Mucosa of stomach (tissue), 1 donor: ENCODE results near the gene LRBA.
"Not testable (repeated sequence)": the region's sequence is repeated elsewhere in the genome, so short reads cannot be mapped to it uniquely, and the experiment has no call there.

Experiments
- H3K27me3 ChIP-seq: one replicate; pipeline ENCODE4 v1.7.0; 2013; ENCODE audit warnings: mild to moderate bottlenecking, low read length; ENCODE audit not compliant: control insufficient read depth, insufficient read depth
- H3K36me3 ChIP-seq: one replicate; pipeline ENCODE4 v1.7.0; 2013; ENCODE audit warnings: low read length; ENCODE audit not compliant: control insufficient read depth, insufficient read depth
- H3K4me1 ChIP-seq: one replicate; pipeline ENCODE4 v1.7.0; 2013; ENCODE audit warnings: mild to moderate bottlenecking, low read length; ENCODE audit not compliant: control insufficient read depth, insufficient read depth
- H3K4me3 ChIP-seq: one replicate; pipeline ENCODE4 v1.7.0; 2013; ENCODE audit warnings: low read length
- H3K9ac ChIP-seq: one replicate; pipeline ENCODE4 v1.7.0; 2013; ENCODE audit warnings: mild to moderate bottlenecking, low read length, moderate library complexity
- H3K9me3 ChIP-seq: one replicate; pipeline ENCODE4 v1.7.0; 2013; ENCODE audit warnings: mild to moderate bottlenecking, low read length, moderate library complexity; ENCODE audit not compliant: control insufficient read depth
- donor health status: Pancreatic carcinoma.

The LRBA gene

GRCh38 chr4:150962245-150962644 is 52.8 kb downstream of the LRBA start:
- H3K27me3 ChIP-seq = no peaks in the 10 kb centered on the region

GRCh38 chr4:150961566-150961965 is 53.5 kb downstream of the LRBA start:
- H3K4me3 ChIP-seq = no peak overlapping the region
- no peak overlapping the region for H3K9ac ChIP-seq
- no peaks in the 10 kb centered on the region for H3K27me3 ChIP-seq
- H3K9me3 ChIP-seq = no peaks in the 10 kb centered on the region
- no peaks in the 10 kb centered on the region for H3K4me1 ChIP-seq
- H3K36me3 ChIP-seq = no peaks in the 10 kb centered on the region

More at GRCh38 chr4:150962245-150962644, 52.8 kb downstream of the LRBA start:
- H3K4me1 ChIP-seq = no peaks in the 10 kb centered on the region
- H3K36me3 ChIP-seq = no peaks in the 10 kb centered on the region
- no peak overlapping the region for H3K4me3 ChIP-seq
- no peak overlapping the region for H3K9ac ChIP-seq
- H3K9me3 ChIP-seq = no peaks in the 10 kb centered on the region

GRCh38 chr4:150960818-150961217 is 54.3 kb downstream of the LRBA start:
- Histone ChIP-seq H3K4me3 (no peak overlapping the region), H3K9me3 (no peaks in the 10 kb centered on the region)

GRCh38 chr4:150960079-150960478 is 55.0 kb downstream of the LRBA start:
- Histone ChIP-seq H3K4me1 (no peaks in the 10 kb centered on the region), H3K27me3 (no peaks in the 10 kb centered on the region), H3K9me3 (no peaks in the 10 kb centered on the region), H3K36me3 (no peaks in the 10 kb centered on the region), H3K4me3 (no peak overlapping the region), H3K9ac (no peak overlapping the region)

More at GRCh38 chr4:150960818-150961217, 54.3 kb downstream of the LRBA start:
- no peaks in the 10 kb centered on the region for H3K4me1 ChIP-seq
- H3K9ac ChIP-seq = no peak overlapping the region
- H3K27me3 ChIP-seq = no peaks in the 10 kb centered on the region
- H3K36me3 ChIP-seq = no peaks in the 10 kb centered on the region

- not testable (repeated sequence) for H3K4me3 ChIP-seq, H3K27me3 ChIP-seq, H3K9ac ChIP-seq, H3K9me3 ChIP-seq, H3K4me1 ChIP-seq, H3K36me3 ChIP-seq
These were observed 57.1 kb downstream of the LRBA start for GRCh38 chr4:150957981-150958380.

- H3K9ac ChIP-seq, H3K4me3 ChIP-seq, H3K9me3 ChIP-seq, H3K4me1 ChIP-seq, H3K27me3 ChIP-seq, H3K36me3 ChIP-seq: not testable (repeated sequence)
These were observed 58.0 kb downstream of the LRBA start for GRCh38 chr4:150957095-150957494.

- not testable (repeated sequence) for H3K4me3 ChIP-seq, H3K36me3 ChIP-seq, H3K9me3 ChIP-seq, H3K27me3 ChIP-seq, H3K9ac ChIP-seq
- peaks cover 13% of the 10 kb centered on the region for H3K4me1 ChIP-seq
These were observed 61.2 kb downstream of the LRBA start for GRCh38 chr4:150953916-150954315.

- no peak overlapping the region for H3K4me3 ChIP-seq
- H3K27me3 ChIP-seq = no peaks in the 10 kb centered on the region
- no peak overlapping the region for H3K9ac ChIP-seq
- no peaks in the 10 kb centered on the region for H3K36me3 ChIP-seq
- peaks cover 13% of the 10 kb centered on the region for H3K4me1 ChIP-seq
- no peaks in the 10 kb centered on the region for H3K9me3 ChIP-seq
These were observed 62.8 kb downstream of the LRBA start for GRCh38 chr4:150952167-150952845.

GRCh38 chr4:150950657-150951288 is 64.3 kb downstream of the LRBA start:
- Histone ChIP-seq H3K9me3 (no peaks in the 10 kb centered on the region), H3K36me3 (no peaks in the 10 kb centered on the region), H3K27me3 (no peaks in the 10 kb centered on the region), H3K4me3 (no peak overlapping the region), H3K9ac (no peak overlapping the region), H3K4me1 (peaks cover 13% of the 10 kb centered on the region)

GRCh38 chr4:150949943-150950342 is 65.1 kb downstream of the LRBA start:
- Histone ChIP-seq H3K9ac (no peak overlapping the region), H3K9me3 (no peaks in the 10 kb centered on the region), H3K36me3 (no peaks in the 10 kb centered on the region), H3K4me3 (no peak overlapping the region), H3K27me3 (no peaks in the 10 kb centered on the region), H3K4me1 (peaks cover 13% of the 10 kb centered on the region)

- H3K9me3 ChIP-seq = no peaks in the 10 kb centered on the region
- H3K4me1 ChIP-seq = peaks cover 13% of the 10 kb centered on the region
- H3K27me3 ChIP-seq = no peaks in the 10 kb centered on the region
- no peak overlapping the region for H3K4me3 ChIP-seq
- no peak overlapping the region for H3K9ac ChIP-seq
- H3K36me3 ChIP-seq = no peaks in the 10 kb centered on the region
These were observed 65.7 kb downstream of the LRBA start for GRCh38 chr4:150949342-150949741.

- Histone ChIP-seq H3K4me3 (no peak overlapping the region), H3K9ac (no peak overlapping the region), H3K9me3 (no peaks in the 10 kb centered on the region), H3K36me3 (no peaks in the 10 kb centered on the region), H3K27me3 (no peaks in the 10 kb centered on the region), H3K4me1 (peaks cover 13% of the 10 kb centered on the region)
These were observed 66.4 kb downstream of the LRBA start for GRCh38 chr4:150948710-150949109.
